ENCODE results near the gene ICAM5. TPM values are rescaled to one million over a fixed set of nuclear protein-coding genes. Genes with fewer than 3 reads are reported as not detected.

ICAM5 gene
- polyA plus RNA-seq, 1 donor from 2014 or later = 4.1 TPM

- TF ChIP-seq POLR2AphosphoS5 (IDR thresholded peaks at IDR 0.05) (no peak), MXI1 (conservative IDR thresholded peaks at IDR 0.05; ENCODE audit: poor library complexity, severe bottlenecking) (no peak), TAF1 (IDR thresholded peaks at IDR 0.05; ENCODE audit: low read depth) (no peak), EZH2 (IDR thresholded peaks at IDR 0.05; ENCODE audit: borderline replicate concordance, insufficient read depth, low read length, poor library complexity, severe bottlenecking) (no peak), SMC3 (conservative IDR thresholded peaks at IDR 0.05; ENCODE audit: poor library complexity) (no peak), RAD21 (conservative IDR thresholded peaks at IDR 0.05) (no peak), EP300 (conservative IDR thresholded peaks at IDR 0.05; ENCODE audit: poor library complexity, severe bottlenecking) (no peak), CTCF (IDR thresholded peaks at IDR 0.05; ENCODE audit: poor library complexity, severe bottlenecking) (no peak), REST (IDR thresholded peaks at IDR 0.05; ENCODE audit: borderline replicate concordance) (no peak)
- no peaks in the 10 kb centered on the region for H3K27me3 ChIP-seq (ENCODE audit: insufficient read depth, low read depth, low read length)
- no peaks in the 10 kb centered on the region for H3K36me3 ChIP-seq (ENCODE audit: insufficient read depth, low read length)
- no peak overlapping the region for H3K4me3 ChIP-seq (ENCODE audit: low read length)
- H2AFZ ChIP-seq (ENCODE audit: low read depth, low read length) = no peak overlapping the region
- no peak overlapping the region for H3K9ac ChIP-seq (ENCODE audit: low read length)
- H3K79me2 ChIP-seq (replicated peaks; ENCODE audit: insufficient read depth, low read length) = no peaks in the 10 kb centered on the region
- H3K27ac ChIP-seq (ENCODE audit: low read length) = no peak overlapping the region
- H3F3A ChIP-seq (ENCODE audit: insufficient read depth, low read length, poor library complexity, severe bottlenecking) = no peaks in the 10 kb centered on the region
- H3K9me3 ChIP-seq (ENCODE audit: low read length) = no peaks in the 10 kb centered on the region
- H3K9me2 ChIP-seq (ENCODE audit: insufficient read depth, low read length) = no peaks in the 10 kb centered on the region
- H3K4me2 ChIP-seq (ENCODE audit: low read length) = no peak overlapping the region
- H4K20me1 ChIP-seq (ENCODE audit: insufficient read depth) = no peaks in the 10 kb centered on the region
Measured at GRCh38 chr19:10344780-10345179, 55.0 kb downstream of the ICAM5 start.

Small RNA genes within 50 kb of the gene (small RNA-seq; reads per million reads assigned to genes)
- 0 reads per million in 3 experiments for gene AC011511.1
- gene AC011511.4 = 0 reads per million in 3 experiments

Other genes starting within 250 kb of the ICAM5 start
- 0.66 and 1.2 TPM in 2 replicates for gene SHFL, start 203.6 kb upstream of the ICAM5 start, polyA plus RNA-seq
- not detected in 2 replicates for gene ANGPTL6, start 187.3 kb upstream of the ICAM5 start, polyA plus RNA-seq
- 13.9 and 15.1 TPM in 2 replicates for gene PPAN, start 183.6 kb upstream of the ICAM5 start, polyA plus RNA-seq
- 5.4 and 7.6 TPM in 2 replicates for gene P2RY11, start 178.3 kb upstream of the ICAM5 start, polyA plus RNA-seq
- gene EIF3G, start 170.1 kb upstream of the ICAM5 start, polyA plus RNA-seq = 227 and 241 TPM in 2 replicates
- gene DNMT1, start 95.0 kb upstream of the ICAM5 start, polyA plus RNA-seq = 41.2 and 58.4 TPM in 2 replicates
- 6.7 and 7.5 TPM in 2 replicates for gene S1PR2, start 58.6 kb upstream of the ICAM5 start, polyA plus RNA-seq
- 27.1 and 27.2 TPM in 2 replicates for gene MRPL4, start 37.7 kb upstream of the ICAM5 start, polyA plus RNA-seq
- gene ICAM1, start 18.8 kb upstream of the ICAM5 start, polyA plus RNA-seq = not detected in 2 replicates
- not detected in 2 replicates for gene ICAM4, start 3.0 kb upstream of the ICAM5 start, polyA plus RNA-seq
- gene ZGLP1, start 19.9 kb downstream of the ICAM5 start, polyA plus RNA-seq = 22.8 and 45.2 TPM in 2 replicates
- 52.6 and 82.7 TPM in 2 replicates for gene FDX2, start 26.1 kb downstream of the ICAM5 start, polyA plus RNA-seq
- gene RAVER1, start 43.6 kb downstream of the ICAM5 start, polyA plus RNA-seq = 1.3 and 6.7 TPM in 2 replicates
- gene ICAM3, start 49.7 kb downstream of the ICAM5 start, polyA plus RNA-seq = 0.53 and 1.9 TPM in 2 replicates
- gene TYK2, start 90.6 kb downstream of the ICAM5 start, polyA plus RNA-seq = 63.3 and 95.8 TPM in 2 replicates
- gene CDC37, start 113.6 kb downstream of the ICAM5 start, polyA plus RNA-seq = 359 and 408 TPM in 2 replicates
- 3.4 and 4.7 TPM in 2 replicates for gene PDE4A, start 130.6 kb downstream of the ICAM5 start, polyA plus RNA-seq
- 39.0 and 47.9 TPM in 2 replicates for gene KEAP1, start 213.4 kb downstream of the ICAM5 start, polyA plus RNA-seq
- gene S1PR5, start 227.5 kb downstream of the ICAM5 start, polyA plus RNA-seq = not detected in 2 replicates